Fibroblast of lung (primary cell): ENCODE data around the gene ASTL.

ENCODE experiments used
- EZH2 ChIP-seq: IDR thresholded peaks from 2 replicates; pipeline ENCODE4 v1.5.1; 2012; ENCODE audit warnings: low read length, control low read depth, mild to moderate bottlenecking; ENCODE audit errors: missing control alignments
- TF ChIP-seq, protein P1 (sequence below), 2 donors: IDR thresholded peaks in 1 of 2; conservative IDR thresholded peaks in 1 of 2; 1 replicate in 1 of 2; 2 replicates in 1 of 2; pipeline ENCODE4 v1.5.1; 2011 to 2012; ENCODE audit warnings: low read length in 2 of 2, control low read depth in 1 of 2, inconsistent platforms in 1 of 2, low read depth in 1 of 2, mild to moderate bottlenecking in 1 of 2

DNA sequence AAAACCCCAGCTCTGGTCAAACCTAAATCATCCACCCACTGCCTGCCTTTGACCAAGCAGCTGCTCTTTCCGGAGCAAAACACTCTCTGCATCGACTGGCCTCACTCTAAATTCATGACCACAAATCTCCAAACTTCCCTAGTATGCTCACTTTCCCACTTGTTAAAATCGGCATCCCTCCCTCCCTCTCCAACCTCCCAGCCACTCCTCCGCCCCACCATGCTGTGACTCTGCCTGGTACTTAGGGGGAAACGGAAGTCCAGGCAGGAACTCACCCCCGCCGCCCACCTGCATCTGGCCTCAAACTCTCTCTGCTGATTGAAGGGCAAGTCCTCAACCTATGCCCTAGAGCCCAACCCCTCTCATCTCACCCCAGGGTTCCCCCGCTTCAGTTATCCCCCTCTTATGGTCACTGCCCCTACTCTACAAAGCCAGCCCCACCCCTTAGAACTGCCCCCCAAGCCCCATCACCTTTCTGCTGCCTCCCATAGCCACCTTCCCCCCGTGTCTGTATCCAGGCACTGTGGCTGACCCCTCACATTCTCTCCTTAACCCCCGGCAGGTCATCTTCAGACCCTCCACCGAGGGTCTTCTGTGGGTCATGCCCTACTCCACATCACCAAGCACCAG lies 18.1 kb downstream of the ASTL start:
- TF ChIP-seq, protein P1, sequence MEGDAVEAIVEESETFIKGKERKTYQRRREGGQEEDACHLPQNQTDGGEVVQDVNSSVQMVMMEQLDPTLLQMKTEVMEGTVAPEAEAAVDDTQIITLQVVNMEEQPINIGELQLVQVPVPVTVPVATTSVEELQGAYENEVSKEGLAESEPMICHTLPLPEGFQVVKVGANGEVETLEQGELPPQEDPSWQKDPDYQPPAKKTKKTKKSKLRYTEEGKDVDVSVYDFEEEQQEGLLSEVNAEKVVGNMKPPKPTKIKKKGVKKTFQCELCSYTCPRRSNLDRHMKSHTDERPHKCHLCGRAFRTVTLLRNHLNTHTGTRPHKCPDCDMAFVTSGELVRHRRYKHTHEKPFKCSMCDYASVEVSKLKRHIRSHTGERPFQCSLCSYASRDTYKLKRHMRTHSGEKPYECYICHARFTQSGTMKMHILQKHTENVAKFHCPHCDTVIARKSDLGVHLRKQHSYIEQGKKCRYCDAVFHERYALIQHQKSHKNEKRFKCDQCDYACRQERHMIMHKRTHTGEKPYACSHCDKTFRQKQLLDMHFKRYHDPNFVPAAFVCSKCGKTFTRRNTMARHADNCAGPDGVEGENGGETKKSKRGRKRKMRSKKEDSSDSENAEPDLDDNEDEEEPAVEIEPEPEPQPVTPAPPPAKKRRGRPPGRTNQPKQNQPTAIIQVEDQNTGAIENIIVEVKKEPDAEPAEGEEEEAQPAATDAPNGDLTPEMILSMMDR (conservative IDR thresholded peaks at IDR 0.05 in 1 of 2, IDR thresholded peaks at IDR 0.05 in 1 of 2; ENCODE audit: low read depth in 1 of 2, low read length in 2 of 2) = no peak
- TF ChIP-seq EZH2 = no peak
